Nephron (organoid): ENCODE measurements around the gene ADAM8.
A peak's percentile ranks its signal among the peaks of the same experiment; 100 is the strongest.

Experiments used
- H3K27ac Mint-ChIP-seq, 3 experiments: 2 replicates each; pipeline ENCODE4 v1.8.0; 2020; ENCODE audit warnings: mixed read lengths in 3 of 3, mild to moderate bottlenecking in 2 of 3, moderate library complexity in 1 of 3
- H3K27me3 Mint-ChIP-seq: 2 replicates; pipeline ENCODE4 v1.8.0; 2021; ENCODE audit warnings: low read depth, mild to moderate bottlenecking, moderate library complexity, mixed read lengths
- H3K36me3 Mint-ChIP-seq: 2 replicates; pipeline ENCODE4 v1.8.0; 2020; ENCODE audit warnings: low read depth, mixed read lengths
- H3K4me1 Mint-ChIP-seq: 2 replicates; pipeline ENCODE4 v1.8.0; 2020; ENCODE audit warnings: mixed read lengths
- H3K4me3 Mint-ChIP-seq, 3 experiments: 2 replicates each; pipeline ENCODE4 v1.8.0; 2020; ENCODE audit warnings: mild to moderate bottlenecking in 3 of 3, mixed read lengths in 3 of 3, moderate library complexity in 2 of 3
- H3K9me3 Mint-ChIP-seq: 2 replicates; pipeline ENCODE4 v1.8.0; 2020; ENCODE audit warnings: mixed read lengths
- TF ChIP-seq, protein P1 (sequence below), 3 experiments: fragments of 200-600 bp; sonication (generic); IDR thresholded peaks; one replicate each; pipeline ENCODE4 v1.5.0; 2021; ENCODE audit warnings: antibody characterized with exemption in 3 of 3; ENCODE audit not compliant: unreplicated experiment in 3 of 3

The ADAM8 gene

DNA sequence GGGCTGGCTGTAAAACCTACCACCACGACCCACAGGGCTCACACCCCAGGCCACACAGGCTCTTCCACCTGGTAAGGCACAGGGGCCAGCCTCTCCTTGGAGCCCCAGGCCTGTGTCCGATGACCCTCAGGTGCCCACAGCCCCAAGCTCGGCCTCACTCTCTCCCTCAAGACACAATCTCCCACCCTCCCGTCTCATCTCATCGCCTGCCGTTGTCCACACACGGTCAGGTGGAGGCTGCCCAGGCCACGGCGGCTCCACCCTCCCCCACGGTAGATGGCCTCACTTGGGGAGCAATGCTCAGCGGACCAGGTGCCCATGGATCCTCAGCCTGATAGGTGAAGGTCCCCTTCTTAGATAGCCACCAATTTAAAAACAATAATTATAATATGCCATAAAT lies 55.3 kb downstream of the ADAM8 start:
- H3K4me3 Mint-ChIP-seq, result no peak overlapping the region
- TF ChIP-seq, protein P1, sequence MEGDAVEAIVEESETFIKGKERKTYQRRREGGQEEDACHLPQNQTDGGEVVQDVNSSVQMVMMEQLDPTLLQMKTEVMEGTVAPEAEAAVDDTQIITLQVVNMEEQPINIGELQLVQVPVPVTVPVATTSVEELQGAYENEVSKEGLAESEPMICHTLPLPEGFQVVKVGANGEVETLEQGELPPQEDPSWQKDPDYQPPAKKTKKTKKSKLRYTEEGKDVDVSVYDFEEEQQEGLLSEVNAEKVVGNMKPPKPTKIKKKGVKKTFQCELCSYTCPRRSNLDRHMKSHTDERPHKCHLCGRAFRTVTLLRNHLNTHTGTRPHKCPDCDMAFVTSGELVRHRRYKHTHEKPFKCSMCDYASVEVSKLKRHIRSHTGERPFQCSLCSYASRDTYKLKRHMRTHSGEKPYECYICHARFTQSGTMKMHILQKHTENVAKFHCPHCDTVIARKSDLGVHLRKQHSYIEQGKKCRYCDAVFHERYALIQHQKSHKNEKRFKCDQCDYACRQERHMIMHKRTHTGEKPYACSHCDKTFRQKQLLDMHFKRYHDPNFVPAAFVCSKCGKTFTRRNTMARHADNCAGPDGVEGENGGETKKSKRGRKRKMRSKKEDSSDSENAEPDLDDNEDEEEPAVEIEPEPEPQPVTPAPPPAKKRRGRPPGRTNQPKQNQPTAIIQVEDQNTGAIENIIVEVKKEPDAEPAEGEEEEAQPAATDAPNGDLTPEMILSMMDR (IDR thresholded peaks at IDR 0.05; ENCODE audit: unreplicated experiment in 3 of 3), result no peak
- H3K4me1 Mint-ChIP-seq, result peaks cover 10% of the 10 kb centered on the region

DNA sequence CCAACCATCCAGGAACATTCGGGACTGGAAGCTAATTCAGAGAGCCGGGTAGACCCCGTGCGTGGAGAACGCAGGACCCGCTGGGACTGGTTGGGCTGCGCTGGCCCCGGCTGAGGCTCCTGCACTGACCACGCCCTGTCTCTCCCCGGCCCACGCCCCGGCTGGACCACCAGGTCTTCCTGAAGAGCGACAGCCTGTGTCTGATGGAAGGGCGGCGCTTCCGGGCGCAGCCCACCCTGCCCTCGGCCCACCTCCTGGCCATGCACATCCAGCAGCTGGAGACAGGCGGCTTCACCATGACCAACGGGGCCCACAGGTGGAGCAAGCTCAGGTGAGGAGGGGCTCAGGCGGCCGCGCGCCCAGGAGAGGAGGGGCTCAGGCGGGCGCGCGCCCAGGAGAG lies 56.9 kb downstream of the ADAM8 start:
- peaks cover 61% of the 10 kb centered on the region for H3K27me3 Mint-ChIP-seq
- H3K9me3 Mint-ChIP-seq, result no peaks in the 10 kb centered on the region
- no peak overlapping the region for H3K27ac Mint-ChIP-seq

More for the DNA sequence above, 55.3 kb downstream of the ADAM8 start:
- H3K27me3 Mint-ChIP-seq, result peaks cover 65% of the 10 kb centered on the region
- no peaks in the 10 kb centered on the region for H3K9me3 Mint-ChIP-seq
- H3K27ac Mint-ChIP-seq, result no peak overlapping the region
- peaks cover 4% of the 10 kb centered on the region for H3K36me3 Mint-ChIP-seq

DNA sequence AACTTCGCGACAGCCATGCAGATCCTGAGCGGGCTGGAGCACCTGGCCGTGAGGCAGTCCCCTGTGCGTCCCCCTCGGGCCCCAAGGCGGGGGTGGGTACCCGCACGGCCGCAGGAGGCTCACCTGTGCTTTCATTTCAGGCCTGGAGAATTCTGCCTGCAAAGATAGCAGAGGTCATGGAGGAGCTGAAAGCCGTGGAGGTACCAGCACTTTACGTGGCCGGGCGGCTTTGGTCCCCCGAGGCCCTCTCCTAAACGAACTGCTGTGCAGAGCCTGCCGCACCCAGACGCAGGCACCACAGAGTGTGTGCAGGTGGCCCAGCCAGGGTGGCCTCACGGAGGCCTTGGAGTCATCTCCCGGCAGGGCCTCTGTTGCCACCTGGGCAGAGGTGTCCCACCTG lies 57.8 kb downstream of the ADAM8 start:
- TF ChIP-seq, protein P1 (IDR thresholded peaks at IDR 0.05; ENCODE audit: unreplicated experiment in 3 of 3), result no peak
- H3K9me3 Mint-ChIP-seq, result no peaks in the 10 kb centered on the region
- no peak overlapping the region for H3K4me3 Mint-ChIP-seq
- H3K36me3 Mint-ChIP-seq, result peaks cover 7% of the 10 kb centered on the region
- no peak overlapping the region for H3K27ac Mint-ChIP-seq
- H3K27me3 Mint-ChIP-seq, result peaks cover 56% of the 10 kb centered on the region
- H3K4me1 Mint-ChIP-seq, result no peaks in the 10 kb centered on the region

More for the DNA sequence above, 56.9 kb downstream of the ADAM8 start:
- peak overlapping the region in 1 of 3 experiments; percentile 38 for H3K4me3 Mint-ChIP-seq
- H3K36me3 Mint-ChIP-seq, result peaks cover 7% of the 10 kb centered on the region
- TF ChIP-seq, protein P1 (IDR thresholded peaks at IDR 0.05; ENCODE audit: unreplicated experiment in 3 of 3), result no peak
- H3K4me1 Mint-ChIP-seq, result no peaks in the 10 kb centered on the region

DNA sequence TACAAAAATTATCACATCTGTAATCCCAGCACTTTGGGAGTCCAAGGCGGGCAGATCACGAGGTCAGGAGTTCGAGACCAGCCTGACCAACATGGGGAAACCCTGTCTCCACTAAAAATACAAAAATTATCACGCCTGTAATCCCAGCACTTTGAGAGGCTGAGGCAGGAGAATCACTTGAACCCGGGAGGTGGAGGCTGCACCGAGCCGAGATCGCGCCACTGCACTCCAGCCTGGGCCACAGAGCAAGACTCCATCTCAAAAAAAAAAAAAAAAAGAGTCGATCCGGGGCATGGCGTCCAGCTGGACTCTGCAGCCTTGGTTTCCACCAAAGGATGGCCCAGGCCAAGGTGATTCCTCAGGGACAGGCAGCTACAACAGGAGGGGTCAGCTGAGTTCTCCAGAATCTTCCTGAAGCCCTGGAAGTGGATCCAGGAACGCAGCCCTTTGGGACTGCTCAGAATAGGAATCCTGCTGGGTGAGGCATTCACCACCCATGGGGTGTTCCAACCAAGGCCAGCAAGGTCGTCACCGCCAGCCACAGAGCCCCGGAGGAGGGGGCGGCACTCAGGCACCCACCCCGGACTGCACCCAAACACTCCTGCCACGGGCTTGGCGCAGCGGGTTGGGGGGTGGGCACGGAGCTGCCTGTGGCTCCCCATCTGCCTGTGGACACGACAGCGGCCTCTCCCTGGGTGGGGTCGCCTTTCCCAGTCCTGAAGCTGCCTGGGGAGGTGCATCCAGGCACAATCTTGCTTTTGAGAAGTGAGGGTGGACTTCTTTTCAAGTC lies 58.7 kb downstream of the ADAM8 start:
- Mint-ChIP-seq H3K4me3 (no peak overlapping the region), H3K9me3 (no peaks in the 10 kb centered on the region), H3K4me1 (no peaks in the 10 kb centered on the region), H3K27me3 (peaks cover 52% of the 10 kb centered on the region), H3K27ac (no peak overlapping the region), H3K36me3 (peaks cover 7% of the 10 kb centered on the region)
- TF ChIP-seq, protein P1 (IDR thresholded peaks at IDR 0.05; ENCODE audit: unreplicated experiment in 3 of 3), result no peak

DNA sequence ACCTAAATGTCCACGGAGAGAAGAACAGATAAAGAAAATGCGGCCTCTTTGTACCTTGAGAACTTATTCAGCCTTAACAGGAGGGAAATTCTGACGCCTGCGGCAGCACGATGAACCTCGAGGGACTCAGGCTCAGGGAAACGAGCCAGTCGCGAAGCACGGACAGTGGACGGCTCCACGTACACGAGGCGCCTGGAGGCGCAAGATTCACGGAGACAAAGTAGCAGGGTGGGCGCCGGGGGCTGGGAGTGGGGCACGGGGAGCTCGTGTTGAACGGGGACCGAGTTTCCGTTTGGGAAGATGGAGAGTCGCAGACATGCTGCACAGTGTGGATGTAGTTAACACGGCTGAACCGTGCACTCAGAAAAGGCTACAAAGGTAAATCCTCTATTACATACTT lies 59.9 kb downstream of the ADAM8 start:
- H3K36me3 Mint-ChIP-seq, result peaks cover 11% of the 10 kb centered on the region
- no peak overlapping the region for H3K4me3 Mint-ChIP-seq
- H3K9me3 Mint-ChIP-seq, result no peaks in the 10 kb centered on the region
- peaks cover 52% of the 10 kb centered on the region for H3K27me3 Mint-ChIP-seq
- TF ChIP-seq, protein P1 (IDR thresholded peaks at IDR 0.05; ENCODE audit: unreplicated experiment in 3 of 3), result no peak
- no peak overlapping the region for H3K27ac Mint-ChIP-seq
- H3K4me1 Mint-ChIP-seq, result no peaks in the 10 kb centered on the region

DNA sequence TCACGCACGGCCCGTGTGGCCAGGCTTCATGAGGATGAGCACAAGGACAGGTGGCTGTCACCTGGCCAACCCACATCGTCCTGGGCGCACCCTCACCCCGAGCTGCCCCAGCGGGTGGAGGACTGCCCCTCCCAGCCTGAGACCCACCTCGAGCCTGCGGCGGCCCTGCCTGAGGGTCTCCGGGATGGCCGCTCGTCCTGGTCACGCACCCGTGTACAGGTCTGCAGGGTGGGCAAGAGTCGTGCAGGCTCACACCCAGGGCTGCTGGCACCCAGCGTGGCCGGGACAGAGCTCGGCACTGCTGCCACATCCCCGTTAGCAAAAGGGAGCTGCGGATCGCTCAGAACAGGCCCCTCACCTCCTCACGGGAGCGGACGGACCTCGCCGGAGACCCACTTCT lies 61.1 kb downstream of the ADAM8 start:
- H3K27me3 Mint-ChIP-seq, result peaks cover 40% of the 10 kb centered on the region
- TF ChIP-seq, protein P1 (IDR thresholded peaks at IDR 0.05; ENCODE audit: unreplicated experiment in 3 of 3), result no peak

More for the DNA sequence above, 61.1 kb downstream of the ADAM8 start:
- Mint-ChIP-seq H3K4me1 (no peaks in the 10 kb centered on the region), H3K4me3 (no peak overlapping the region), H3K9me3 (no peaks in the 10 kb centered on the region), H3K27ac (no peak overlapping the region), H3K36me3 (peaks cover 11% of the 10 kb centered on the region)
